ENCODE measurements around the gene CCDC197.

CCDC197 gene

DNA sequence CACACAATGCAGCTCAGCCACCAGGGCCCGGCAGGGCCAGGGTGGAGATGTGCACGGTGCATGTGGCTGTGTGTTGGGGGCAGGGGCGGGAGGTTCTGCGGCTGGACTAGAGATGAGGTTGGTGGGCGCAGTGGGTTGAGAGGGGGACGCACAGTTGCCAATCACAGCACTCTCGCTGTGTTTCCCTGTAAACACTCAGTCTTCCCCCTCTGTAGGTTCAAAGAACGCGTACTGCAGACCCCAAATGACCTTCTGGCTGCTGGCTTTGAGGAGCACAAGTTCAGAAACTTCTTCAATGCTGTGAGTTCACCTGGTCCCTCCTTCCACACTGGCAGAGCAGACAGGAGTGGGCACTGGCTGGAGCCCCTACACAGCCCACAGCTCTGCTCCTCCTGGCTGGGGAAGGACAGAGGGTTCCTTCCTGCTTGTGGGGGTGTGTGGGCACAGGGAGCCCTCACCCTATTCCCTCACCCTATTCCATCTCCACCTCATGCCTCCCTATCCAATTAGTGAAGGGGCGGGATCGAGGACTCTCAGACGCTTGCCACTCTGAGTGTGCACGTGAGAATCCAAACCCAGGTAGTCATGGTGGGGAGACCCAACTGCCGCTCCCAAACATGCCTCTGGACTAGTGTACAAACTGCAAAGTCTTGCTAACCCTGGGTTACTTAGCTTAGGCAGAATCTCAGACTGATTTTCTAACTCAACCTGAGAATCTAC is 46.8 kb downstream of the CCDC197 start:
- no peak for TF ChIP-seq EP300 (IDR thresholded peaks at IDR 0.05; ENCODE audit: borderline replicate concordance)
- TF ChIP-seq TEAD4 (IDR thresholded peaks at IDR 0.05): no peak
- TF ChIP-seq TAF1 (IDR thresholded peaks at IDR 0.05; ENCODE audit: low read depth): no peak
- TF ChIP-seq RAD21 (IDR thresholded peaks at IDR 0.05; ENCODE audit: low read depth): no peak

DNA sequence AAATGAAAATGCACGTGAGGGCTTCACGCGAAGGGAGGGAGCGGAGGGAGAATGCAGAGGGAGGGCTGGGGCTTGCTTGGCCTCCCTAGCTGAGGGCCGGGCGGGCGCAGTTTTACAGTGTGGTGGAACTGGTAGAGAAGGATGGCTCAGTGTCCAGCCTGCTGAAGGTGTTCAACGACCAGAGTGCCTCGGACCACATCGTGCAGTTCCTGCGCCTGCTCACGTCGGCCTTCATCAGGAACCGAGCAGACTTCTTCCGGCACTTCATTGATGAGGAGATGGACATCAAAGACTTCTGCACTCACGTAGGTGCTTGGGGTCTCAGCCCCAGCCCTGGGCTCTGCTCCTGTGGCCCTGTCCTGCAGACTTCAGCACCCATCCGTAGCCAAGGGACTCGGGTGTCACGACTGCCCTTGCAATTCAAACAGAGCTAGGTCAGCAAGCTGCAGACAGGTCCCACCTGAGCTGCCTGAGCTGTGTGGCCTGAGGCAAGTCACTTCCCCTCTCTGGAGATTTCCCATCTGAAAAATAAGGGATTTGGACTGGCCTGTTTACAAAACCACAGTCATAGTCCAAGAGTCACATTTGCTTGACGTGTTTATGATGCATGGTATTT is 47.5 kb downstream of the CCDC197 start:
- no peak for TF ChIP-seq CREB1 (IDR thresholded peaks at IDR 0.05; ENCODE audit: low read depth)
- no peak for TF ChIP-seq FOXM1 (IDR thresholded peaks at IDR 0.05; ENCODE audit: borderline replicate concordance, low read depth)
- TF ChIP-seq YY1 (IDR thresholded peaks at IDR 0.05; ENCODE audit: low read depth): no peak
- no peak for TF ChIP-seq EGR1 (IDR thresholded peaks at IDR 0.05)

DNA sequence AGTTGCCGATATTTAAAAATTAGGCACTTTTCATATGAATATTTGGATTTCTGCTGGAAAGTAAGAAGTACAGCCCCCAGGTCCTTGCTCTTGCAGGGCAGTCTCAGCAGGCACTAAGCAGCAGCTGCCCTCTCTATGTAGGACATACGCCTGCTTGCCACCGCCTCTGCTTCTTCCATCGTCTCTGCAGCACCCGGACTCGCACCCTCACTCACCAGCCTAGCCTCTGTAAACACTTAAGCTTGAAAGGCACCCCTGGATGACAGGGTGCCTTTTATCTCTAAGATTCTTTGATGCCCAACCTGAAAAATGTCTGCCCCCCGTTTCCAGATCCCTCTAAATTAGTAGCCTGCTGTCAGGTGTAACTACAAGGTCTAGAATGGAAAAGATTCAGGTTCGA is 48.0 kb downstream of the CCDC197 start:
- TF ChIP-seq, protein P1, sequence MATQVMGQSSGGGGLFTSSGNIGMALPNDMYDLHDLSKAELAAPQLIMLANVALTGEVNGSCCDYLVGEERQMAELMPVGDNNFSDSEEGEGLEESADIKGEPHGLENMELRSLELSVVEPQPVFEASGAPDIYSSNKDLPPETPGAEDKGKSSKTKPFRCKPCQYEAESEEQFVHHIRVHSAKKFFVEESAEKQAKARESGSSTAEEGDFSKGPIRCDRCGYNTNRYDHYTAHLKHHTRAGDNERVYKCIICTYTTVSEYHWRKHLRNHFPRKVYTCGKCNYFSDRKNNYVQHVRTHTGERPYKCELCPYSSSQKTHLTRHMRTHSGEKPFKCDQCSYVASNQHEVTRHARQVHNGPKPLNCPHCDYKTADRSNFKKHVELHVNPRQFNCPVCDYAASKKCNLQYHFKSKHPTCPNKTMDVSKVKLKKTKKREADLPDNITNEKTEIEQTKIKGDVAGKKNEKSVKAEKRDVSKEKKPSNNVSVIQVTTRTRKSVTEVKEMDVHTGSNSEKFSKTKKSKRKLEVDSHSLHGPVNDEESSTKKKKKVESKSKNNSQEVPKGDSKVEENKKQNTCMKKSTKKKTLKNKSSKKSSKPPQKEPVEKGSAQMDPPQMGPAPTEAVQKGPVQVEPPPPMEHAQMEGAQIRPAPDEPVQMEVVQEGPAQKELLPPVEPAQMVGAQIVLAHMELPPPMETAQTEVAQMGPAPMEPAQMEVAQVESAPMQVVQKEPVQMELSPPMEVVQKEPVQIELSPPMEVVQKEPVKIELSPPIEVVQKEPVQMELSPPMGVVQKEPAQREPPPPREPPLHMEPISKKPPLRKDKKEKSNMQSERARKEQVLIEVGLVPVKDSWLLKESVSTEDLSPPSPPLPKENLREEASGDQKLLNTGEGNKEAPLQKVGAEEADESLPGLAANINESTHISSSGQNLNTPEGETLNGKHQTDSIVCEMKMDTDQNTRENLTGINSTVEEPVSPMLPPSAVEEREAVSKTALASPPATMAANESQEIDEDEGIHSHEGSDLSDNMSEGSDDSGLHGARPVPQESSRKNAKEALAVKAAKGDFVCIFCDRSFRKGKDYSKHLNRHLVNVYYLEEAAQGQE (IDR thresholded peaks at IDR 0.05; ENCODE audit: low read depth): no peak

DNA sequence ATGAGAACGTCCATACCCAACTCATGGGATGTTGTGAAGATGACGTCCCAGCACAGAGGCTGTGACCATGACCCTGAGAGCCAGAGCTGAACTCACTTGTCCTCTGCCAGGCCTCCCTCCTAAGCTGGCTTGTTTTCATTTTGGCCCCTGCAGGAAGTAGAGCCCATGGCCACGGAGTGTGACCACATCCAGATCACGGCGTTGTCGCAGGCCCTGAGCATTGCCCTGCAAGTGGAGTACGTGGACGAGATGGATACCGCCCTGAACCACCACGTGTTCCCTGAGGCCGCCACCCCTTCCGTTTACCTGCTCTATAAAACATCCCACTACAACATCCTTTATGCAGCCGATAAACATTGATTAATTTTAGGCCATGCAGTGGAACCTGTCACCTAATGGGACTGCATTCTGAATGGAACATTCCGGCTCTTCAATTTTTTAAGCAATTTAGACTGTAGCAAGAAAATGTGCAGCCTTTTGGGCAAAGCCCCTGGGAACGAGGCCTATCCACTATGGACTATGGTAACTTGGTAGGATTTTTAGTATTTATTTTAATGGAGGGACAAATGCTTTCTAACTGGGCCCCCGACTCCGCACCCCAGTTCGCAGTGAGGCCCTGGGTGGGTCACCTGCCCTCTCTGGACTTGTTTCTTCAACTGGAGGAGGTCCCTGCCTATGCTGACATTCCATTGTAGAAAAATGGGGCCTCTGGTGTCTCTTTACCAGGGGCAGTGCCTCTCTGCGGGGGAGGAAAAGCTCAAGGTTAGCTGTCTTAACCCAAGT is 48.7 kb downstream of the CCDC197 start:
- TF ChIP-seq TEAD4 (IDR thresholded peaks at IDR 0.05) (no peak), FOXM1 (IDR thresholded peaks at IDR 0.05; ENCODE audit: borderline replicate concordance, low read depth) (no peak), RAD21 (IDR thresholded peaks at IDR 0.05; ENCODE audit: low read depth) (no peak), CEBPB (IDR thresholded peaks at IDR 0.05) (no peak), EGR1 (IDR thresholded peaks at IDR 0.05) (no peak), NFIC (IDR thresholded peaks at IDR 0.05) (no peak), CREB1 (IDR thresholded peaks at IDR 0.05; ENCODE audit: low read depth) (no peak), YY1 (IDR thresholded peaks at IDR 0.05; ENCODE audit: low read depth) (no peak), EP300 (IDR thresholded peaks at IDR 0.05; ENCODE audit: borderline replicate concordance) (no peak)
- TF ChIP-seq, protein P1 (IDR thresholded peaks at IDR 0.05; ENCODE audit: low read depth): no peak
- TF ChIP-seq, protein P2, sequence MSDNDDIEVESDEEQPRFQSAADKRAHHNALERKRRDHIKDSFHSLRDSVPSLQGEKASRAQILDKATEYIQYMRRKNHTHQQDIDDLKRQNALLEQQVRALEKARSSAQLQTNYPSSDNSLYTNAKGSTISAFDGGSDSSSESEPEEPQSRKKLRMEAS (IDR thresholded peaks at IDR 0.05): no peak

DNA sequence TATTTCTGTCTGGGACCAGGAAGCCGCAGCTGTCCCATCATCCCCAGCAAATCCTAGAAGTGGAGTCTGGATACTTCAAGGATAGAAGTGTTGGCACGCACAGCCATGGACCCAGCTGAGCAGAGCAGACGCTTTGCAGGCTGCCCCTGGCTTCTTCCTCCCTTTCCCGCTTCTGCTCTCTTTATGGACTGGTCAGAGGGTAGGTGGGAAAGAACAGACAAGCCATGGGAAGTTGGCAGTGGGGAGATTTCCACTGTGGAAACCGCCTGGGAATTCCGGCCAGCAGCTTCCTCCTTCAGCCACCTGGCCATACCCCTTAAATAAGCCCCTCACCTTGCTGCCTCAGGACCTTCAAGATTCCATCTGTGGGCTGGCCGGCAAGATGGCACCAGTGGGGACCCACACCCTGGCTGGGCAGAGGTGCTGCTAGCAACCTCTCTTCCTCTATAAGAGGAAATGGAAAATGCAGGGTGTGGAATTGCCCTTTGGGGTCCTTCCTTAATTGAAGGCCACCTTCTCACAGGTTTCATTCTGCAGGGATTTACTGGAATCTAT is 49.7 kb downstream of the CCDC197 start:
- TF ChIP-seq TAF1 (IDR thresholded peaks at IDR 0.05; ENCODE audit: low read depth) (no peak), TEAD4 (IDR thresholded peaks at IDR 0.05) (no peak), EGR1 (IDR thresholded peaks at IDR 0.05) (no peak), ZBTB7A (IDR thresholded peaks at IDR 0.05; ENCODE audit: low read depth) (no peak), EP300 (IDR thresholded peaks at IDR 0.05; ENCODE audit: borderline replicate concordance) (no peak)
- TF ChIP-seq, protein P1 (IDR thresholded peaks at IDR 0.05; ENCODE audit: low read depth): no peak

DNA sequence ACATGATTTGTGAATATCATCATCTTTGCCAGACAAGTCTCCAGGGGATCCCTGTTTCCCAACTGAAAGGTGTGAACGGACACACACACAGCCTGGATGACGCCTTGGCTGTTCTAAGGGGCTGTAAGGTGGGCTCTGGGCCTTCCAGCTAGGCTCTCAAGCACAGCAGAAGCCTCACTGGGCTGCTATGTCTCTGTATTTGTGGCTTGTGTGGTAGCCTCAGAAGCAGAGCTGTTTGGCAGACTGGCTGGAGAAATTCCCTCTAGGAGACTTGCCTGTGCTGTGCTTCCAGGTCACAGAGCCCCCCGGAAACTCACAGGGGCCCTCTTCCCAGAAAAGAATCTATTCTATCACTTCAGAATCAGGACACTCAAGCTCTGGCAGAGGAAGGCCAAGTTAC is 50.5 kb downstream of the CCDC197 start:
- TF ChIP-seq ZBTB7A (IDR thresholded peaks at IDR 0.05; ENCODE audit: low read depth): no peak
- TF ChIP-seq YY1 (IDR thresholded peaks at IDR 0.05; ENCODE audit: low read depth): no peak
- no peak for TF ChIP-seq EP300 (IDR thresholded peaks at IDR 0.05; ENCODE audit: borderline replicate concordance)
- TF ChIP-seq, protein P1 (IDR thresholded peaks at IDR 0.05; ENCODE audit: low read depth): no peak
- no peak for TF ChIP-seq TCF12 (IDR thresholded peaks at IDR 0.05; ENCODE audit: low read depth)
- TF ChIP-seq, protein P3, sequence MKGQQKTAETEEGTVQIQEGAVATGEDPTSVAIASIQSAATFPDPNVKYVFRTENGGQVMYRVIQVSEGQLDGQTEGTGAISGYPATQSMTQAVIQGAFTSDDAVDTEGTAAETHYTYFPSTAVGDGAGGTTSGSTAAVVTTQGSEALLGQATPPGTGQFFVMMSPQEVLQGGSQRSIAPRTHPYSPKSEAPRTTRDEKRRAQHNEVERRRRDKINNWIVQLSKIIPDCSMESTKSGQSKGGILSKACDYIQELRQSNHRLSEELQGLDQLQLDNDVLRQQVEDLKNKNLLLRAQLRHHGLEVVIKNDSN (IDR thresholded peaks at IDR 0.05): no peak
- no peak for TF ChIP-seq FOXM1 (IDR thresholded peaks at IDR 0.05; ENCODE audit: borderline replicate concordance, low read depth)
- no peak for TF ChIP-seq TAF1 (IDR thresholded peaks at IDR 0.05; ENCODE audit: low read depth)
- TF ChIP-seq CEBPB (IDR thresholded peaks at IDR 0.05): no peak
- TF ChIP-seq TEAD4 (IDR thresholded peaks at IDR 0.05): no peak
- no peak for TF ChIP-seq NFIC (IDR thresholded peaks at IDR 0.05)
- TF ChIP-seq, protein P2 (IDR thresholded peaks at IDR 0.05): no peak
- TF ChIP-seq RAD21 (IDR thresholded peaks at IDR 0.05; ENCODE audit: low read depth): no peak
